GM18498 (cell line): ENCODE results near the gene FADS2.

Experiments used
- ATAC-seq: cut with Tn5 transposase; IDR thresholded peaks from one replicate; pipeline ENCODE4 v1.9.1; 2021; ENCODE audit warnings: mild to moderate bottlenecking, moderate library complexity; ENCODE audit not compliant: unreplicated experiment

Gene FADS2

GRCh38 chr11:61902313-61902712, 74.2 kb downstream of the FADS2 start:
- ATAC-seq = no peak

GRCh38 chr11:61903845-61904244, 75.7 kb downstream of the FADS2 start:
- no peak for ATAC-seq

- ATAC-seq = no peak
Observed at GRCh38 chr11:61904539-61905048, 76.5 kb downstream of the FADS2 start.

GRCh38 chr11:61905067-61905696, 77.1 kb downstream of the FADS2 start:
- ATAC-seq = no peak

GRCh38 chr11:61905801-61906521, 77.9 kb downstream of the FADS2 start:
- no peak for ATAC-seq

- ATAC-seq = no peak
Observed at GRCh38 chr11:61906522-61906909, 78.4 kb downstream of the FADS2 start.

- ATAC-seq = no peak
Observed at GRCh38 chr11:61907282-61907681, 79.2 kb downstream of the FADS2 start.

- ATAC-seq = no peak
Observed at GRCh38 chr11:61907871-61908729, 80.0 kb downstream of the FADS2 start.

- ATAC-seq = no peak
Observed at GRCh38 chr11:61908730-61909316, 80.7 kb downstream of the FADS2 start.

GRCh38 chr11:61910187-61911127, 82.4 kb downstream of the FADS2 start:
- no peak for ATAC-seq

- no peak for ATAC-seq
Observed at GRCh38 chr11:61911128-61911700, 83.1 kb downstream of the FADS2 start.

- ATAC-seq = no peak
Observed at GRCh38 chr11:61911701-61912529, 83.8 kb downstream of the FADS2 start.

- no peak for ATAC-seq
Observed at GRCh38 chr11:61912530-61912898, 84.4 kb downstream of the FADS2 start.

GRCh38 chr11:61912991-61913698, 85.0 kb downstream of the FADS2 start:
- ATAC-seq = no peak

GRCh38 chr11:61913699-61914395, 85.7 kb downstream of the FADS2 start:
- ATAC-seq = no peak

GRCh38 chr11:61914471-61915171, 86.5 kb downstream of the FADS2 start:
- ATAC-seq = no peak

- no peak for ATAC-seq
Observed at GRCh38 chr11:61916737-61917333, 88.7 kb downstream of the FADS2 start.
